HepG2 (cell line): Measurements from ENCODE around the gene MVK. TPM values are rescaled to one million over a fixed set of nuclear protein-coding genes. Genes with fewer than 3 reads are reported as not detected.

ENCODE experiments used
- ATAC-seq: fragments of 200-7000 bp; cut with Tn5 transposase; 3 replicates; pipeline ENCODE4 v1.9.1; 2020; ENCODE audit warnings: mild to moderate bottlenecking, moderate library complexity
- BruUV-seq: library from RNA; stranded (reverse); fragments of 400-500 nt; replicated peaks from 2 replicates; lab custom pipeline; 2021; lab: Mats Ljungman, UMichigan
- CTCF ChIA-PET: fragments of 300-600 bp; formaldehyde crosslinking; extraction: SDS; loops from one replicate; lab custom pipeline; 2021; ENCODE audit warnings: low total read pairs, inconsistent platforms, low intra/inter-chr PET ratio; lab: Yijun Ruan, JAX
- POLR2A ChIA-PET: fragments of 350-600 bp; sonication (Branson Sonifier 250); formaldehyde crosslinking; loops from one replicate; lab custom pipeline; 2020; ENCODE audit warnings: antibody characterized with exemption, inconsistent platforms; lab: Yijun Ruan, JAX
- DNase-seq: peaks from one replicate; pipeline ENCODE4 v3.0.0-alpha.2; 2015; ENCODE audit warnings: low spot score
- FAIRE-seq: peaks from 3 replicates; lab custom pipeline; 2011; peaks lifted over from hg19 to GRCh38; lab: Jason Lieb, UNC
- H2AFZ ChIP-seq: one replicate; pipeline ENCODE4 v1.6.1; 2011; ENCODE audit warnings: low read length, inconsistent platforms
- H3K27ac ChIP-seq: fragments of 300-600 bp; 3 replicates; pipeline ENCODE4 v1.8.0; 2011; ENCODE audit warnings: mixed run types, mild to moderate bottlenecking, mixed read lengths, low read length, inconsistent platforms; ENCODE audit not compliant: insufficient read depth; ENCODE audit errors: extremely low read length
- H3K27me3 ChIP-seq, 2 experiments: fragments of 200-600 bp in 1 of 2; 2 replicates in 1 of 2; 3 replicates in 1 of 2; pipeline versions ENCODE4 v1.6.0 to v1.8.0; 2011; ENCODE audit warnings: low read length in 2 of 2, mild to moderate bottlenecking in 2 of 2, moderate library complexity in 2 of 2, inconsistent platforms in 1 of 2; ENCODE audit not compliant: insufficient read depth in 2 of 2, control insufficient read depth in 1 of 2
- H3K36me3 ChIP-seq, 2 experiments: fragments of 200-600 bp in 1 of 2; replicated peaks in 1 of 2; 2 replicates in 1 of 2; 3 replicates in 1 of 2; pipeline versions ENCODE4 v1.5.1 to v1.8.0; 2011; ENCODE audit warnings: low read length in 2 of 2, inconsistent platforms in 1 of 2; ENCODE audit not compliant: insufficient read depth in 2 of 2, control insufficient read depth in 1 of 2
- H3K4me1 ChIP-seq: 2 replicates; pipeline ENCODE4 v1.5.1; 2012; ENCODE audit warnings: low read length, inconsistent platforms; ENCODE audit not compliant: insufficient read depth
- H3K4me2 ChIP-seq: 2 replicates; pipeline ENCODE4 v1.6.0; 2011; ENCODE audit warnings: low read depth, low read length, inconsistent platforms
- H3K4me3 ChIP-seq, 3 experiments: fragments of 200-600 bp in 1 of 3; sonication (generic), shearing (Covaris generic) in 1 of 3; replicated peaks in 1 of 3; 2 replicates each; pipeline ENCODE4 v1.5.1; 2011 to 2016; ENCODE audit warnings: low read length in 3 of 3, inconsistent platforms in 2 of 3, low read depth in 2 of 3, mild to moderate bottlenecking in 2 of 3, control low read depth in 1 of 3, mixed read lengths in 1 of 3; ENCODE audit not compliant: insufficient read depth in 1 of 3
- H3K79me2 ChIP-seq: one replicate; pipeline ENCODE4 v1.6.1; 2011; ENCODE audit warnings: low read length, inconsistent platforms; ENCODE audit not compliant: insufficient read depth
- H3K9ac ChIP-seq: 2 replicates; pipeline ENCODE4 v1.6.0; 2011; ENCODE audit warnings: mild to moderate bottlenecking, low read depth, low read length, inconsistent platforms; ENCODE audit not compliant: insufficient read depth
- H3K9me3 ChIP-seq: 2 replicates; pipeline ENCODE4 v1.5.1; 2012; ENCODE audit warnings: mild to moderate bottlenecking, low read length
- H4K20me1 ChIP-seq: 2 replicates; pipeline ENCODE4 v1.6.0; 2011; ENCODE audit warnings: inconsistent platforms, mild to moderate bottlenecking, low read length, moderate library complexity; ENCODE audit not compliant: insufficient read depth
- FOXK2 ChIP-seq: fragments of 450-650 bp; IDR thresholded peaks from 2 replicates; pipeline ENCODE4 v1.6.1; 2016
- SIN3B ChIP-seq: fragments of 150-350 bp; IDR thresholded peaks from 2 replicates; pipeline ENCODE4 v1.6.1; 2014; ENCODE audit warnings: low read length
- ZKSCAN1 ChIP-seq: fragments of 150-350 bp; IDR thresholded peaks from 2 replicates; pipeline ENCODE4 v1.6.1; 2014; ENCODE audit warnings: low read length
- ZNF768 ChIP-seq: sonication (generic); formaldehyde crosslinking; IDR thresholded peaks from 2 replicates; pipeline ENCODE4 v1.4.0; 2020; ENCODE audit warnings: missing genetic modification reagents
- WGBS: methylation state at CpG from one replicate; pipeline ENCODE4 v1.1.6; 2017; ENCODE audit warnings: low lambda C conversion rate; 5-methylcytosine and 5-hydroxymethylcytosine counted together
- in situ Hi-C: cut with HindIII; loops from 2 replicates; pipeline ENCODE4 v1.10.0; 2017; ENCODE audit warnings: low pct_unique_long_range_greater_than_20kb; ENCODE audit not compliant: extremely low pct_ligation_motif_present
- intact Hi-C: fragments of 100-400 bp; cut with micrococcal nuclease; formaldehyde crosslinking; loops from one replicate; pipeline ENCODE4 v1.10.0; 2022; ENCODE audit not compliant: unreplicated experiment
- polyA plus RNA-seq, 8 experiments: library from polyadenylated mRNA; depleted of rRNA in 3 of 8; stranded (reverse) in 7 of 8; unstranded in 1 of 8; fragments of >200 nt; fragmentation: Illumina TruSeq in 4 of 8; extraction: Trizol in 4 of 8; gene quantifications; 2 replicates each; pipeline versions ENCODE4 v1.2.1 to v1.2.3, GENCODE V29; 2011 to 2016; ENCODE audit warnings: low read depth in 4 of 8, missing spikeins in 1 of 8, mixed read lengths in 1 of 8; ENCODE audit not compliant: insufficient read depth in 1 of 8
- total RNA-seq, 5 experiments: library from RNA; depleted of rRNA; stranded (reverse); fragments of >200 nt; fragmentation: Illumina TruSeq; extraction: Trizol; gene quantifications; 2 replicates each; pipeline ENCODE4 v1.2.3, GENCODE V29; 2016; ENCODE audit warnings: low read depth in 1 of 5

MVK gene
- total and polyA plus RNA-seq, 2 of the 13 experiments (the other 11 are each of a cell fraction or from before 2014, with no cell fraction given): 11.6 to 66.9 TPM

- 50% methylated on average over 4 of the region's 4 CpGs for WGBS
- H3K4me2 ChIP-seq: no peak overlapping the region
- H3K9ac ChIP-seq: no peak overlapping the region
- CTCF ChIA-PET: no interaction called here
- no peak overlapping the region for H2AFZ ChIP-seq
- in situ Hi-C loops: no loop called here
- 0 out of 2 replicates have a peak, but pooled peaks cover 4% of the 10 kb centered on the region for H3K9me3 ChIP-seq
- DNase-seq: no peak
- TF ChIP-seq FOXK2: no peak
- TF ChIP-seq ZKSCAN1: peak; percentile 67
- POLR2A ChIA-PET: no interaction called here
- H3K27ac ChIP-seq: no peak overlapping the region
- no peak overlapping the region for H3K4me3 ChIP-seq
- no TSS peak for BruUV-seq
- H3K4me1 ChIP-seq: peaks cover 9% of the 10 kb centered on the region
- intact Hi-C loops: no loop called here
- ATAC-seq: no peak
- H3K36me3 ChIP-seq: no peaks in the 10 kb centered on the region
- H3K79me2 ChIP-seq: no peaks in the 10 kb centered on the region
- H4K20me1 ChIP-seq: no peaks in the 10 kb centered on the region
- H3K27me3 ChIP-seq: peaks cover 0 to 1% of the 10 kb centered on the region in 2 experiments; a peak in 2 of 5 replicates
- FAIRE-seq: no peak
Measured at GRCh38 chr12:109638735-109639134, 65.1 kb downstream of the MVK start.

DNA sequence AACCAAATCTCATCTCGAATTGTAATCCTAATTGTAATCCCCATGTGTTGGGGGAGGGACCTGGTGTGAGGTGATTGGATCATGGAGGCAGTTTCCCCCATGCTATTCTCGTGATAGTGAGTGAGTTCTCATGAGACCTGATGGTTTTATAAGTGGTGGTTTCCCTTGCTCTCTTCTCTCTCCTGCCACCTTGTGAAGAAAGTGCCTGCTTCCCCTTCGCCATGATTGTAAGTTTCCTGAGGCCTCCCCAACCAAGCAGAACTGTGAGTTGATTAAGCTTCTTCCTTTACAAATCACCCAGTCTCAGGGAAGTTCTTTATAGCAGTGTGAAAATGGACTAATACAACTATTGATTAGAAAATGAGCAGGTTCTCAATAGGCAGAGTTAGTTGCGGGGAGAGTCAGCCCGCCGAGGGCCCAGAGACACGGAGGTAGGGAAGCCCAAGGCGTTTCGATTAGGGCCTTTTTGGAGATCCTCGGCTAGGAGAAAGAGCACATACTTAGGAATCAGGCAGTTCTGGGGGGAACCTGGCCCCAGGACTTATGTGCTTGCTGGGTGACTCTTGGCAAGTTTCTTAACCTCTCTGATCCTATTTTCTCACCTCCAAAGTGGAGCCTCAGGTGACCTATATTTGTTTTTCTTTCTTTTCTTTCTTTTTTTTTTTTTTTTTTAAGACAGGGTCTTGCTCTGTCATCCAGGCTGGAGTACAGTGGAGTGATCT is 65.7 kb downstream of the MVK start:
- Histone ChIP-seq H2AFZ (no peak overlapping the region), H3K4me3 (no peak overlapping the region)
- TF ChIP-seq ZNF768 (CRISPR knock-in tag): peak; percentile 72
- no peak for TF ChIP-seq SIN3B
- TF ChIP-seq, all 625 proteins: peak for 1
- intact Hi-C loops: no loop called here
- no peaks in the 10 kb centered on the region for H3K79me2 ChIP-seq
- no peaks in the 10 kb centered on the region for H3K36me3 ChIP-seq
- H3K9ac ChIP-seq: no peak overlapping the region
- H3K27me3 ChIP-seq: peaks cover under 1 to 1% of the 10 kb centered on the region in 2 experiments; a peak in 2 of 5 replicates
- 0 out of 2 replicates have a peak, but pooled peaks cover 1% of the 10 kb centered on the region for H3K9me3 ChIP-seq
- no TSS peak for BruUV-seq
- 49% methylated on average over 10 of the region's 10 CpGs for WGBS
- H4K20me1 ChIP-seq: no peaks in the 10 kb centered on the region
- no peak for ATAC-seq
- ChIA-PET CTCF (no interaction called here), POLR2A (interaction anchor here (0.7 kb wide), 1 partner anchor 36 kb away, joined by 3 read pairs; no protein-coding TSS in a partner anchor)
- no peak for FAIRE-seq
- H3K4me1 ChIP-seq: peaks cover 9% of the 10 kb centered on the region
- no peak for DNase-seq
- no peak overlapping the region for H3K27ac ChIP-seq
- in situ Hi-C loops: no loop called here
- no peak overlapping the region for H3K4me2 ChIP-seq
